ENCODE data around the gene MAP6.

DNA sequence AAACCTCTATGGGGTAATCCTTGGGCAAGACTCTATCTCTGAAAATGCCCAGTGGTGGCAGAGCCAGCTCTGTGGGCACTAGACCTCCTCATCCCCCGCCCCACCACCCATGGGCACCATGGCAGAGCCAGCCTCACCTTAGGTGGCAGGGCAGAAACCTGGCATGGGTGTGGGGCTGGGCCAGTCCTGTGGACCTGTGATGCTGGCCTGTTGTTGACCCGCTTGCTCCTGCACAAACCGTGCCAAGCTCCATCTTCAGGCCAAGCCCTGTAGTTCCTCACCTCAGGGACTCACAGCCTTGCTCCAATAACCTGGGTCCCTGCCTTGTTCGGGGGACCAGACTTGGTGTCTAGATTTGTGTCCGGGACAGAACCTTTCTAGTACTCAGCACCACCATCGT, 115.7 kb downstream of the MAP6 start:
- TF ChIP-seq POLR2A (IDR thresholded peaks at IDR 0.05) (no peak), CTCF (IDR thresholded peaks at IDR 0.05 in 8 of 11, conservative IDR thresholded peaks at IDR 0.05 in 3 of 11) (no peak)

All from spleen (tissue), 7 donors.